Measurements from ENCODE around the gene COX17.
"Not testable (repeated sequence)": the region's sequence is repeated elsewhere in the genome, so short reads cannot be mapped to it uniquely, and the experiment has no call there.

COX17 gene, protein sequence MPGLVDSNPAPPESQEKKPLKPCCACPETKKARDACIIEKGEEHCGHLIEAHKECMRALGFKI

DNA sequence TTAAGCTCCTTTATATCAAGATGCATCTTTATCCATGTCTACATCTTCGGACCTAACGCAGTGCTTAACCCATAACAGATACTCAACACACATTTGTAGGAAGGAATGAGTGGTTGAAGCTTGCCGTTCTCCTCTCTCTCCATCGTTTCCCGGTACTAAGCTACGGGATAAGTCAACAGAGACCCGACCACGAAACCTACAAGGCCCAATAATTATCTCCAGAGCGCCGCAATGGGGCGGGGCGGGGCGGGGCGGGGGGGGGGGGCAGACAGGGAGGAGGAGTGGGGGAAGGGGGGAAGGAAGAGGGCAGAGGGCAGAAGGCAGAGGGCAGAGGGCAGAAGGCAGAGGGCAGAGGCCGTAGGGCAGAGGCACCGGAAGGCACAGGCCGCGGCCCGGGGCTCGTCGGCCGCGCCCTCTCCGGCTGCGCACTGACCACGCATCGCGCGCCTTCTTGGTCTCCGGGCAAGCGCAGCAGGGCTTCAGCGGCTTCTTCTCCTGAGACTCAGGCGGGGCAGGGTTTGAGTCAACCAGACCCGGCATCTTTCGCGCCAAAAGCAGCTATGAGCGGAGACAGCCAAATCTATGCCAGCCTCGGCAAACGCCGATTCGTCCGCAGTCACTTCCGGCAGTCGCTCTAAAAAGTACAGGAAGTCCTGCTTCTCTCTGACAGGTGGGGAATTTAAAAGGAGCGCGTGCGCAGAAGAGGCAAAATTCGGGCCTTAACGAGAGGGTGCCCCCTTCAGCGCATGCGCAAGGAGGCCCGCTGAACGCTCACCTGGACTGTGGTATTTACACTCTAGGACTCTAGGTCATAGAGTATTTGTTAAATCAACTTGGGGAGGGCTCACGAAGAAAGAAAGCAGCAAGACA, at the start of gene COX17:
Gene COX17, minus strand, starts transcription at position 636 of the 870 bp plus-strand sequence. Its CDS starts 96 bp downstream, at position 540.
- DNase-seq (ENCODE audit: low read depth) = peak; percentile 89

DNA sequence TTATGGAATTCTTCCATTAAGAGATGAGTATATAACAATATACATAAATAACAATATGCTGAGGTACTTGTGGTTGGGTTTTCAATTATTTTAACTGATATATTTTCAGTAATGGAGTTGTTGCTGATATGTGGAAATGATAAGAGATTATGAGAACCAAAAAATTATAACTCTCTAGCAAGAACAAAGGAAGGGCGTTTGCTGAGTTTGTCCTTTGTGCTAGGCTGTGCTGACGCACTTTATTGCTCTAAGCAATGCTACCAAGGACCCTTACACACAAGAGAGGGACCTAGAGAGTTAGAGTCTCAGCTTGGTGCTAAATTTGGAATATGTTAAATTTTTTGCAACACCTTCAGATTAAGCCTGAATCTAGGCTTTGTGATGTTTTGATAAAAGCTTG, 49.7 kb upstream of the COX17 start:
- DNase-seq (ENCODE audit: low read depth) = no peak

DNA sequence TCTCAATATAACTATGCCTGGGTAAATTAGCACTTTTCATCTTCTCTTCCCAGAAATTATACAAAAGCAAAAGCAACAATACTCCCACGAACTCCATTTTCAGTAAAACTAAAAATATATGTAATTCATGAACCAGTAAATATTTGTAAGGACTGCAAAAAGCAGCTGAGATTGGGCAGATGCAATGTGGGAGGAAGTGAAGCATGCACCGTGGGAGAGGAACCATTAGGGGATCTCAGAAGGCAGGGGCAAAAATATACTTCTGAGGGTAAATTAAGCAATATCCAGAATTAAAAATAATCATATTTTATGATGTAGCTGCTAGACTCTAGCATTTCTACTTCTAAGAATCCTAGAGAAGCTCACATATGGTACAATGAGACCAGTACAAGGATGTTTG, 45.8 kb upstream of the COX17 start:
- DNase-seq (ENCODE audit: low read depth) = no peak

DNA sequence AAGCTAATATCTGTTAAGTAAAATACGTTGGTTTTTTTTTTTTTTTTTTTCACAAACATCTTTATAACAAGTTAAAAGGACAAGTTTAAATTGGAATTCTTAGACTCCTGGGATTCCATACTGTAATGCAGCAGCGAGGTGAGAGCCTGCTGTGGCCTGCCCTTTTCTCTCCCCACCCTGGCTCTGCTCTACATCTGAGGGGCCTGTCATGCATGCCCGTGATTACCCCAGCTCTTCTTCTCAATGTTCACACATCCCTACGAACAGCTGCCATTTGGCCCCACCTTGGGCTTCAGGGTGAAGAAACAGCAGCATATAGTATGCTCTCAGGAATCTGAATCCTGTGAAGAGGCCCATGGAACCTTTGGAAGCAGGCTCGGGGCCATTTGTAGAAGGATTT, 40.3 kb upstream of the COX17 start:
- DNase-seq (ENCODE audit: low read depth) = no peak

DNA sequence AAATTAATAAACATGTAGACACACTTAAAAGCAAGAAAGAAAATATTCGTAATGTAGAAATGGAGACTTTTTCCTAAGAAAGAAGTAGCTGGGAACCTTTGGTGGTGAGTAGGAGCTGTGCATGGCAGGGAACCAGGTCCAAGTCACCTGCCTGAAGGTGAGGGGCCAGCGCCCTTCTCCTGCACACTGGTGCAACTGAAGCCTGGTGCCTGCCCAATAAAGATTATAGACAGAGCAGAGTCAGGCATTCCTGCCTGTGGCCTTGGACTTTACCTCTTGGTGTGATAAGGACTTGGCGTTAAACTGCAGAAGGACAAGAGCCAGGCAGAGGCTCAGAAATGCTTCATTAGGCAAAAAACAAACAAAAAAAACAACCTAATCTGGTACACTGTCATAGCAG, 39.8 kb upstream of the COX17 start:
- DNase-seq (ENCODE audit: low read depth) = no peak

DNA sequence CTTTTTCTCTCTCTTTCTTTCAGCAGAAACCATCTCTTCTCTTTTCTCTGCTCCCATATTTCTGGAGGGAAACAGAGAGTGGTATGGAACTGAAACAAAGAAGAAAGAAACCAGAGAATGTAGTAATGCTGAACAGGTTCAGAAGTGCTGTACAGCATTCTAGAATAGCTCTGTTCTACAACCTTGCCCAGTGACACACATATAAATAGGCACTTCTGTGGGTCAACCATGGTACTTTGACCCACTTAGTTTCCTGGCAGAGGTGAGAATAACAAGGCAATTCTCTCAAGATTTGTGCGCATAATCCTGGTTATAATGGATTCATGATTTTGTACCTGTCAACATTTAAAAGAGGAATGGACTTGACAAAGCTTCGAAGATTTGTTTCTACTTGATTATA, 37.9 kb upstream of the COX17 start:
- DNase-seq (ENCODE audit: low read depth) = no peak

DNA sequence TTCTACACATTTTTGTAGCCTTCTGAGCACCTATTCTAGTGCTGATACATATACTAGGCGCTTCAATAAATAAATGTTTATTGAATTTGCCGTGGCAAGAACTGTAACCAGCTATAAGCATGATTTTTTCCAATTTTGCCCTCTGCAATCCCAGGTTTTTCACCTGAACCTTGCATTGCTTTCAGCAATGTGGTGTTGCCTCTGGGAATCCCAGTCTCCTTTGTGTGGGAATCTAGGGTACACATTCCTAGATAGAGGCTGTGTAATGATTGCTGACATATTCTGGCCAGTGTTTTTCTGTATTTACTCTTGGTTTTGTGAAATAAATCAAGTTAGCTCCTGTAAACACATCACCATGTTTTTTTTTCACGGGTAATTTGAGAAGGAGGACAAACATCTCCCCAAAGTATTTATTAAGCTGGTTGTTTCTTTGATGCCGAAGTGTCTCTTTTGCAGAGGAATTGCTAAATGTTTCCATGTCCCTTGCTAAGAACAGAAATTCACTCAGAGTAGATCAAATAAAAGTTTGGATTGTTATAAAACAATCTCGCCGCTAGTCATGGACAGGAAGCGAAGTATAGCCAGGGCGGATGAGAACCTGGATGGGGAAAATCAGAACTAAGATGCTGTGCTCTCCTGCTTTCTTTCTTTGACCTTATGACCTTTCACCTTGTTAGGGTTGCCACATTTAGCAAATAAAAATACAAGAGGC, 26.8 kb upstream of the COX17 start:
- DNase-seq (ENCODE audit: low read depth) = no peak

DNA sequence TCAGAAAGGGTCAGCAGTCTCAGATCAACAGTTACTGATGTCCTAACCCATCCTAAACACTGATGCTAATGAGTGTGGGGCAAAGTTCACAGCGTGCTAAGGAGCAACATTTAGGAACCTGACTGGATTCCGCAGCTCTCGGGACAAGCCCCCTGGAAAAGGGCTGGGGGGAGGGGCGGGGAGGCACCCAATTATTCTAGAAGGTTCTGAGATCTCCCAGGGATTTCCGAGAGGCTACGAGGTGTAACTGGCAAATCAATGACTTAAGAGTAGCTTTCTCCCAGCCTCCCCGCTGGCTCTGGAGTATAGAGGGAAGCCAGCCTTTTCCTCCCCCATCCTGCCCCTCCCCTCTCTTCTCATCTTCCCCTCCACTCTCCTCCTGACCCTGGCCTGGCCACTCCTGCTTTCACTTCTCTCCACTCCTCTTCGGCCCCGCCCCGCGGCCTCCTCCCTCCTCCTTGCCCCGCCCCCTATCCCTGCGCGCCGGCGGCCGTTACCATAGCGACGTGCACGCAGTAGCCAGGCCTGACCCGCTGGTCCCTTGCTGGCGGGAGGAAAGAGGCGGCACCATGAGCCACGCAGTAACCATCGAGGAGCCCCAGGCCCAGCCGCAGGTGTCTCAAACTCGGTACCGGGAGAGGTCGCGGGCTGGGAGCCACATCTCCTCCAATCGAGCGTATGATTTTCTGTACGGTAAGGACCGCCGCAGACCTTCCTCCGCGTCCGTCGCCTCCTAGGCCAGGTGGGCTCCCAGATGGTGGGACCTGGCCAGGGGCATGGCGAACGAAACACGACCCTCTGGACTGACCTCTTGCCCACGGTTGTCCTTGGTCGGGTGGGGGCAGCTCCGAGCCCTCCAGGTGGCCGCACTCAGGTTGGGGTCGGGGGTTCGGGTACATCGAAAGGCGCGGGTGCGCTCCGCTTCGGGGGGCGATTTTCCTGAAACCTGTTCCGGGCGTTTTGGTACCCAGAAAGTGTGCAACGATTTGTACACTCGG, 25.6 kb upstream of the COX17 start, which contains the start of gene CFAP91:
Gene CFAP91, plus strand, starts transcription at position 493 of the 998 bp plus-strand sequence. Its CDS starts 77 bp downstream, at position 570.
- DNase-seq (ENCODE audit: low read depth) = no peak

DNA sequence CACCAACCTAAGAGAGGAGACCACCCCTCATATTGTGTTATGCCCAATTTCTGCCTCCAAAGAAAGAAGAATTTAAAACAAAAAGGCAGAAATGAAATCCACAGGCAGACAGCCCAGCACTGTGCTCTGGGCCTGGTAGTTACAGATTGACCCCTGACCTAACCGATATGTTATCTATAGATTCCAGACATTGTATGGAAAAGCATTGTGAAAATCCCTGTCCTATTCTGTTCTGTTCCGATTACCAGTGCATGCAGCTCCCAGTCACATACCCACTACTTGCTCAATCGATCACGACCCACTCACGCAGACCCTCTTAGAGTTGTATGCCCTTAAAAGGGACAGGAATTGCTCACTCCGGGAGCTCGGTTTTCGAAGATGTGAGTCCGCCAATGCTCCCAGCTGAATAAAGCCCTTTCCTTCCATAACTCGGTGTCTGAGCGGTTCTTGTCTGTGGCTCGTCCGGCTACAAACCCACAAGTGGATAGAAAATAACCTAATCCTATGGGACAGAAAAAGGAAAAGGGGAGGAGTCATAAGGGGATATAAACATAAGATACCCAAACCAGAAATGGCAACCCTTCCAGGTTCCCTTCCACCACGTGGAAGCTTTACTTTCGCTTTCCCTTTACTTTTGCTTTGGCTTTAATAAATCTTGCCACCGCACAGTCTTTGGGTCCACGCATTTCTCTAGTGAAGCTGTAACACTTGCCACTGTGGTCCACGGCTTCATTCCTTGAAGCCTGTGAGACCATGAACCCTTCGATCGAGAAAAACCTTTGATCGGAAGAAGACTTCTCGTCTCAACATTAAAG, 23.9 kb upstream of the COX17 start:
- no peak for DNase-seq (ENCODE audit: low read depth)

DNA sequence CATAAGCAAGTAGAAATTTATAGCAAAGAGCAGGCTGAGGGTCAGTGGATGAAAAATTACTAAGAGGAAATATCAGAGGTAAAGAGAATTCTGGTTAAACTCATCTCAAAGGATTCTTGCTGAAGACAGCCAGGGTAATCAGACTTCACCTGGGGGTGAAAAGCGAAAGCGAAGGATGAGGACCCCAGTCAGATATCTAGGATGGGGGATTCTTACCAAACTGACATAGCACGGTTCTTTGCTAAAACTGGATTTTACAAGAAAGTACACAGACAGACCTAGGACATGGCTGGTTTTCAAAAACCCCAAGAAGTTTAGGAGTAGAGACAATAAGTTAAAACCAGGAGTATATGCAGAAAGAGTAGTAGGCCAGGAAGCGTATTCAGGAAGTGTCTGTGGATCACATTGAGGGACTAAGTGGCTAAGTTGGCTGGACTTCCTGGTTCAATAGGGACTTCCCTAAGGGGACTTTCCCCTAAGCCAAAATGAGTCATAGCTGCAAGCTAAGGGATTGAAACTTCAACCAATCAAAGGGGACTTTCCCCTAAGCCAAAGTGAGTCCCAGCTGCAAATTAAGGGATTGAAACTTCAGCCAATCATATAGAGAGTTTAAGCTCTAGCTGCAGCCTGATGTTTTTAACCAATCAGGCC, 23.2 kb upstream of the COX17 start:
- DNase-seq (ENCODE audit: low read depth) = no peak

DNA sequence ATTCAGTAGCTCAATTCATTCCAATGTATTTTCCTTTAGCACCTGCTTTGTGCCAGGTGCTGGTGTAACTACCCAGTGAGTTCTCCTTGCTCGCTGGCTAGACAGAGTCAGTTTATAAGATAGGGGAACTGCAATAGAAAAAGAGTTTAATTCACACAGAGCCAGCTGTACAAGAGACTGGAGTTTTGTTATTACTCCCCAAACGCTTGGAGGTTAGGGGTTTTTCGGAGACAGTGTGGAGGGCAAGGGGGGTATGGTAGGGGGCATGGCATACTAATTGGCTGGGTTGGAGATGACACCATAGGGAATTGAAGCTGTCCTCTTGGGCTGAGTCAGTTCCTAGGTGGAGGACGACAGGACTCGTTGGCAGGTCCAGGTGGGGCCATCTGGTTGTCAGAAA, 20.2 kb upstream of the COX17 start:
- no peak for DNase-seq (ENCODE audit: low read depth)

DNA sequence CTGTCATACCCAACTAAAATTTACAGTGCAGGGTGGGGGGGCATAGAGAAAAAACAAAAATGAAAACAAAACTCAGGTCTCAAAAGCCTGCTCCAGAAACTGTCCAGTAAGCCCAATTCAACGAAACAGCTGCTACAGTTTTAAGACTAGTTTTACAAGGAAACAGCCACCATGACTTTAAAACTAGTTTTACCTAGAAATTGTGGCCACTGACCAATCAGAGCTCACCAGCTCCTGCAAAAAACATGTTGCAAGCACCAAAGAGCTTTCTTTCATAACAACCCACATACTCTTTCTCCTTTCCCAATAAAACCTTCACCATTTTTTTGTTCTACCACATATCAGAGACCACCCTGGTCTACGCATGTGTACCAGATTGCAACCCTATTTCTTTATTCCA, 18.3 kb upstream of the COX17 start:
- DNase-seq (ENCODE audit: low read depth) = no peak

DNA sequence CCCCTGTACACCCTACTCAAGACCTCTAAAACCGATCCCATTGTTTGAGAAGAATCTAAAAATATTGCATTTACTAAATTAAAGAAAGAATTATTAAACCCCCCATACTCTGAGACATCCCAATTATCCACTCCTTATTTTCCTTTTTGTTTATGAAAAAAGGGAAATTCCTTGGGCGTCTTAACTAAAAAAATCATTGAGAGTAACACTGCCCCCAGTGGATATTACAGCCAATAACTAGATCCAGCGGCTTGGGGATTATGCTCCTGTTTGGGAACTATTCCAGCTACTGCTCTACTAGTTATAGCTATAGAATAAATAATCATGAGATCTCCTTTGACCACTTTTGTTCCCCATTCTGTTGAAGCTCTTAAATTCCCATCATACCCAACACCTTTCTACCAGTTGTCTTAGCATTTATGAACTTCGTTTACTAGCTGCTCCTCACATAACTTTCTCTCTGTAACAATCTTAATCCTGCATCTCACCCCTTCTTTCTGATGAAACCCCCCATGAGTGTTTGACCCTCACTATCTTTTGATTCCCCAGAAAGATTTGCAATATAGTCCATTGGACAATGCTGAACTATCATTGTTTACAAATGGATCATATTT, 12.9 kb upstream of the COX17 start:
- no peak for DNase-seq (ENCODE audit: low read depth)

DNA sequence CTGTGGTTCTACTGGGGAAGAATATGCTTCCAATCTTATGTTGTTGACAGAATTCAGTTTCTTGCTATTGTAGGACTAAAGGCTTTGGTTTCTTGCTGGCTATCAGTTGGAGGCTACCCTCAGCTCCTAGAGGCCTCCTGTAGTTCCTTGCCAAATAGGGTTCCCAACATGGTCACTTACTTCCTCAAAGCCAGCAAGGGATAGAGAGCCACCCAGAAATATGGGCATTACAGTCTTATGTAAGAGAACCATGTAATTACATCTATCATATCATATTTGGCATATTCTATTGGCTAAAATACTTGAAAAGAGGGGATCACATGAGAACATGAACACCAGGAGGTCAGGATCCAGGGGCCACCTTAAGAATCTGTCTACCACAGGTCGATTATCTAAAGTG, 6.2 kb upstream of the COX17 start:
- no peak for DNase-seq (ENCODE audit: low read depth)

DNA sequence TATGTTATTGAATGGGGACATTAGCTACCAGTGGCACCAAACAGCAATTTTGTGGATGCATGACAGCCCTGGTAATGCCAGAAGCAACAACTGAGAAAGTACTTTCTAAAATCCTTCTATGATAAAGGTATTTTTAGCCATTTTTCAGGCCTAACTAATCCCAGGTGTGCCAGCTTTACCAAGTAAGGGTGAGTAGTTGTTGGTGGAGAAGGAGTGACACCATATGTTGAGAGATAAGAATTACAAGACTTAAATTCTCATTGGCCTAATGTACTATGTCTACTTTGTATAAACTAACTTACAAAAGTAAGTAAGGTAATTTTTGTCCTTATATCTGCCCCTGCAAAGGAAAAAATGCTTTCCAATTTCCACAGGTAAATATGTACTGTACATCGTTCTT, 4.1 kb upstream of the COX17 start:
- no peak for DNase-seq (ENCODE audit: low read depth)

DNA sequence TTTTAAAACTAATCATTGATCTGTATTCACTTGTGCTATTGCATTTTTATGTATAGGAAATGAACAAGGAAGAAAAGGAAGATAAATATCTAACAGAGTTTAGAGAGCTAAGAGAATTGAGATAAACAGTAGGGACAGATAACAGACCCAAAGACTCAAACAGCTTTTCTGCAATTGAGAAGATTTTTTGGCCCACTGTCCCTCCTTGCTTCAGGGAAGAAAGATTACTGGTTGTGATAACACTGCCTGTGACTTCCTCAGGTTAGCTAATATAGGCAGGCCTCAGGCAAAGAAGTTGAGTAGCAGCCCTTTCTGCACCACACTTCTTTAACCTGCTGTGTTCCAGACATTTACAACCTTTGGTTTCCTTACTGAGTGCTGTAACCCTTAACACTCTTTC, 2.7 kb upstream of the COX17 start:
- DNase-seq (ENCODE audit: low read depth) = no peak

DNA sequence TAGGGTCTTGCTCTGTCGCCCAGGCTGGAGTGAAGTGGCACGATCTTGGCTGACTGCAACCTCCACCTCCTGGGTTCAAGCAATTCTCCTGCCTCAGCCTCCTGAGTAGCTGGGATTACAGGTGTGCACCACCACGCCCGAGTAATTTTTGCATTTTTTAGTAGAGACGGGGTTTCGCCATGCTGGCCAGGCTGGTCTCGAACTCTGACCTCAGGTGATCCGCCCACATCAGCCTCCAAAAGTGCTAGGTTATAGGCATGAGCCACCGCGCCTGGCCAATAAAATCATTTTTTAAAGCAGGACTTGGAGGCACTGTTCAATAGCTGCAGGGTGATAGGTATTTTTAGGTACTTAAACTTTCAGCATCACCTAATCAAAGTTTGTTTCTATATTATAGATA, 1.0 kb upstream of the COX17 start:
- not testable (repeated sequence) for DNase-seq (ENCODE audit: low read depth)

DNA sequence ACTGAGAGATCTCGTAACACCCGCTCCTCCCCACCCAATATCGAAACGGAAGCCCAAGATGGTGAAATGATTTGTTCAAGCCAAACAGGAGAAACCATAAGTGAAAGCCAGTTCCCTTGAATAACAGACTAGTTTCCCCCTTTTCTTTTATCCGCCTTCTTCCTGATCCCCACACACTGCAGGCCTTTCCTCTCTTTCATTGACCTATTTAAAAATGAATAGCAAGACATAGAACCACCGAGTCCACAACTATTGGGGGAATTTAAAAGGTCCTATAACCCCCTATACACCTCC, 382 bp upstream of the COX17 start:
- no peak for DNase-seq (ENCODE audit: low read depth)

DNA sequence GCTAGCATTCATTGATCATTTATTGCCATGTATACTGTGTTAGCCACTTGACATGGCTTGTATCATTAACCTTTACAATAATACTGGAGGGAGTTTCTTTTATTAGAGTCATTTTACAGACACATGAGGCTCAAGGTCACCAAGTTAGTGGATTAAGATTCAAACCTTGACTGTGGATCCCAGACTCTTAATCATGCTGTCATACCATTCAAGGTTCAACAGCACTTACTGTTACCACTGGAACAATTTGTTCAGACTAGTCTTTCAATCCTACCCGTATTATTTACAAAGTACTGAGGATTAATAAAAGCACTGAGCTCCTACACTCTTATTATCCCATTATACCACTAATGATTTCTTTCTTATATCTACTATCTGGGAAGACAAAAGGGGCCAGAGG, 1.2 kb downstream of the COX17 start:
- DNase-seq (ENCODE audit: low read depth) = no peak

DNA sequence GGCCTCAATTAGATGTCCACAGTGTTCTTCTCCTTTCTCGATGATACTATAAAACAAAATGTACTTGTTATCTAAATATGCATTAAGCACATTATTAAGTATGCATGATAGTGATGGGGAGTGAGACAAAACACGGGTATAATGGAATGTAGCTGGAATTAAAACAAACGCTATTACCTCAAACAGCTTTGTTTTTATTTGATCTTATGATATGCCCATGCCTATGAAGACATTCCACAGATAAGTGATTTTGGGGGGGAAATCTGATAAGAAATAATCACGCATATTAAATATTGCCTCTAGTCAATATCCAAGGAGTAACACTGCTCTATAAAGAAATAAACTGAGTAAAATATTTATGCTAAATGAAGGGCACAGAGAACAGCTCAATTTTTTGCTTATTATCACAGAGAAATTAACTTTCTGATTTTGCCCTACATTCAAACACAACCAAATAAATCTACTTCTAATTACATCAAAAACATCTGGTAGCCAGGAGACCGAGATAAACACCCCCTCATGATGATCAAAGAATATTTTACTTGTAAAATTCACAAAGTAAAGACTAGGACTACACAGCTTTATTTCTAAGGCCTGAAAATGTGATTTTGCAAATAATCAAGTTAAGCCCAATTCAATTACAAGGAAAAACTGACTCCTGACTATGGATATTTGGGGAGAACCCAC, 1.9 kb downstream of the COX17 start:
- no peak for DNase-seq (ENCODE audit: low read depth)
